22Rv1 (cell line): ENCODE measurements around the gene PLA2G2F.

Experiments used
- H3K27ac ChIP-seq: fragments of 450-650 bp; 2 replicates; pipeline ENCODE4 v1.5.1; 2017
- CTCF ChIP-seq: fragments of 450-650 bp; IDR thresholded peaks from 2 replicates; pipeline ENCODE4 v1.5.1; 2017; ENCODE audit warnings: mild to moderate bottlenecking
- ZFX ChIP-seq: fragments of 450-650 bp; IDR thresholded peaks from 2 replicates; pipeline ENCODE4 v1.6.1; 2017; ENCODE audit warnings: antibody characterized with exemption, borderline replicate concordance

Gene PLA2G2F

GRCh38 chr1:20151906-20152598, 12.9 kb downstream of the PLA2G2F start:
- TF ChIP-seq CTCF: peak; percentile 91
- no peak for TF ChIP-seq ZFX
- H3K27ac ChIP-seq: no peak overlapping the region

GRCh38 chr1:20152599-20152930, 13.4 kb downstream of the PLA2G2F start:
- TF ChIP-seq ZFX: no peak
- peak; percentile 71 for TF ChIP-seq CTCF
- H3K27ac ChIP-seq: no peak overlapping the region

GRCh38 chr1:20153000-20153418, 13.9 kb downstream of the PLA2G2F start:
- TF ChIP-seq CTCF: no peak
- no peak for TF ChIP-seq ZFX
- H3K27ac ChIP-seq: no peak overlapping the region

- H3K27ac ChIP-seq: no peak overlapping the region
- no peak for TF ChIP-seq CTCF
- TF ChIP-seq ZFX: no peak
These were observed 15.2 kb downstream of the PLA2G2F start for GRCh38 chr1:20154301-20154831.

GRCh38 chr1:20158358-20159070, 19.4 kb downstream of the PLA2G2F start:
- TF ChIP-seq ZFX (no peak), CTCF (no peak)
- no peak overlapping the region for H3K27ac ChIP-seq

GRCh38 chr1:20160034-20160433, 20.9 kb downstream of the PLA2G2F start:
- TF ChIP-seq ZFX: no peak
- no peak for TF ChIP-seq CTCF

GRCh38 chr1:20164694-20165202, 25.6 kb downstream of the PLA2G2F start:
- no peak for TF ChIP-seq CTCF
- TF ChIP-seq ZFX: no peak

More at GRCh38 chr1:20160034-20160433, 20.9 kb downstream of the PLA2G2F start:
- H3K27ac ChIP-seq: no peak overlapping the region

More at GRCh38 chr1:20164694-20165202, 25.6 kb downstream of the PLA2G2F start:
- H3K27ac ChIP-seq: no peak overlapping the region
